H1 (cell line): ENCODE data around the gene ADA. TPM values are rescaled to one million over a fixed set of nuclear protein-coding genes. Genes with fewer than 3 reads are reported as not detected.

Experiments used
- RAD21 ChIP-seq, 2 experiments: IDR thresholded peaks in 1 of 2; conservative IDR thresholded peaks in 1 of 2; 2 replicates each; pipeline ENCODE4 v1.6.1; 2011; ENCODE audit warnings: low read depth in 2 of 2, low read length in 2 of 2, improper control_type of control experiment in 1 of 2, inconsistent platforms in 1 of 2, mild to moderate bottlenecking in 1 of 2, moderate library complexity in 1 of 2
- RNF2 ChIP-seq: fragments of 200-900, 300-1000 bp; sonication (generic); IDR thresholded peaks from 2 replicates; pipeline ENCODE4 v1.7.1; 2016; ENCODE audit warnings: borderline replicate concordance, low read depth, mild to moderate bottlenecking, antibody characterized with exemption, low read length; ENCODE audit not compliant: poor library complexity, severe bottlenecking; ENCODE audit errors: missing control alignments
- SP1 ChIP-seq: IDR thresholded peaks from 2 replicates; pipeline ENCODE4 v1.6.1; 2011; ENCODE audit warnings: low read depth, low read length
- polyA plus RNA-seq, 7 experiments: library from polyadenylated mRNA; depleted of rRNA in 3 of 7; stranded (reverse) in 5 of 7; unstranded in 2 of 7; fragments of >200 nt in 5 of 7; fragments of 200-250 nt in 2 of 7; gene quantifications; 1 replicate in 5 of 7; 2 replicates in 1 of 7; 4 replicates in 1 of 7; pipeline versions ENCODE4 v1.2.1 to v1.2.3, GENCODE V29; 2011 to 2013; ENCODE audit warnings: missing spikeins in 2 of 7, mixed read lengths in 2 of 7
- total RNA-seq: library from RNA; stranded (reverse); fragmentation: NEBNext Ultra II Directional; extraction: Animal tissue kit (Norgen Biotek cat#: 25700); gene quantifications from 2 replicates; pipeline ENCODE4 v1.2.1, GENCODE V29; 2021

The ADA gene
- total and polyA plus RNA-seq, 2 of the 8 experiments (the other 6 are each of a cell fraction or from before 2014, with no cell fraction given) = 19.9 to 32.8 TPM

GRCh38 chr20:44641325-44641724, 10.2 kb downstream of the ADA start (continued):
- TF ChIP-seq SP1 (no peak), RAD21 (IDR thresholded peaks at IDR 0.05 in 1 of 2, conservative IDR thresholded peaks at IDR 0.05 in 1 of 2; ENCODE audit: low read depth in 2 of 2, low read length in 2 of 2) (no peak), RNF2 (no peak)
